B cell (primary cell): ENCODE results near the gene PARD3. TPM values are rescaled to one million over a fixed set of nuclear protein-coding genes. Genes with fewer than 3 reads are reported as not detected.

ENCODE experiments used
- ATAC-seq: fragments of 200-7000 bp; cut with Tn5 transposase; one replicate; pipeline ENCODE4 v1.10.0; 2021; ENCODE audit warnings: low read depth, mild to moderate bottlenecking, moderate number of reproducible peaks, moderate library complexity
- CTCF ChIA-PET: fragments of 350-600 bp; sonication (Branson Sonifier 250); formaldehyde crosslinking; loops from one replicate; lab custom pipeline; 2021; ENCODE audit warnings: antibody characterized with exemption, inconsistent platforms; lab: Charles Lee
- POLR2A ChIA-PET: fragments of 350-600 bp; sonication (Branson Sonifier 250); formaldehyde crosslinking; loops from one replicate; lab custom pipeline; 2021; ENCODE audit warnings: antibody characterized with exemption; lab: Charles Lee
- DNase-seq: peaks from one replicate; pipeline ENCODE4 v3.0.0; 2013
- H2AFZ ChIP-seq: 2 replicates; pipeline ENCODE4 v1.6.1; 2012; ENCODE audit warnings: mild to moderate bottlenecking, low read depth, low read length; ENCODE audit not compliant: insufficient read depth, poor library complexity, severe bottlenecking
- H3K27ac ChIP-seq, 2 donors: 1 replicate in 1 of 2; 2 replicates in 1 of 2; pipeline ENCODE4 v1.5.1; 2012 to 2013; ENCODE audit warnings: low read length in 2 of 2, mild to moderate bottlenecking in 2 of 2, moderate library complexity in 1 of 2
- H3K27me3 ChIP-seq, 4 experiments: fragments of 200-600 bp in 1 of 4; sonication (generic) in 1 of 4; replicated peaks in 1 of 4; 1 replicate in 2 of 4; 2 replicates in 2 of 4; pipeline versions ENCODE4 v1.6.1 to v1.7.0; 2013 to 2016; ENCODE audit warnings: low read length in 3 of 4, mild to moderate bottlenecking in 2 of 4, mixed read lengths in 1 of 4, moderate library complexity in 1 of 4; ENCODE audit not compliant: insufficient read depth in 4 of 4, control insufficient read depth in 3 of 4; ENCODE audit errors: control extremely low read depth in 1 of 4
- H3K36me3 ChIP-seq, 2 experiments: replicated peaks in 1 of 2; 1 replicate in 1 of 2; 2 replicates in 1 of 2; pipeline versions ENCODE4 v1.6.1 to v1.7.1; 2013; ENCODE audit warnings: low read length in 1 of 2; ENCODE audit not compliant: insufficient read depth in 2 of 2, control insufficient read depth in 1 of 2; ENCODE audit errors: control extremely low read depth in 1 of 2, extremely low read depth in 1 of 2
- H3K4me1 ChIP-seq, 2 donors: fragments of 200-600 bp in 1 of 2; sonication (generic) in 1 of 2; 1 replicate in 1 of 2; 2 replicates in 1 of 2; pipeline versions ENCODE4 v1.5.1 to v1.6.1; 2013 to 2017; ENCODE audit warnings: low read length in 2 of 2; ENCODE audit not compliant: control insufficient read depth in 2 of 2, insufficient read depth in 2 of 2
- H3K4me2 ChIP-seq: replicated peaks from 2 replicates; pipeline ENCODE3; 2012; ENCODE audit warnings: mild to moderate bottlenecking, low read depth, low read length; ENCODE audit not compliant: poor library complexity, severe bottlenecking
- H3K4me3 ChIP-seq, 5 experiments: fragments of 200-600 bp in 1 of 5; sonication (generic) in 1 of 5; 1 replicate in 3 of 5; 2 replicates in 2 of 5; pipeline versions ENCODE4 v1.5.1 to v1.7.0; 2011 to 2016; ENCODE audit warnings: low read length in 4 of 5, mild to moderate bottlenecking in 4 of 5, low read depth in 2 of 5, control low read depth in 1 of 5, moderate library complexity in 1 of 5; ENCODE audit not compliant: insufficient read depth in 1 of 5; ENCODE audit errors: control extremely low read depth in 1 of 5, extremely low read depth in 1 of 5
- H3K79me2 ChIP-seq: fragments of 200-600 bp; sonication (generic); one replicate; pipeline ENCODE4 v1.6.0; 2016; ENCODE audit warnings: low read length; ENCODE audit not compliant: control insufficient read depth, insufficient read depth
- H3K9ac ChIP-seq: fragments of 200-600 bp; sonication (generic); 2 replicates; pipeline ENCODE4 v1.6.1; 2017; ENCODE audit warnings: mild to moderate bottlenecking, low read length, moderate library complexity
- H3K9me3 ChIP-seq, 3 donors: one replicate each; pipeline versions ENCODE4 v1.6.1 to v1.7.1; 2013; ENCODE audit warnings: low read length in 2 of 3; ENCODE audit not compliant: control insufficient read depth in 2 of 3, insufficient read depth in 1 of 3; ENCODE audit errors: control extremely low read depth in 1 of 3
- H4K20me1 ChIP-seq: 2 replicates; pipeline ENCODE4 v1.6.0; 2012; ENCODE audit warnings: mild to moderate bottlenecking, low read length; ENCODE audit not compliant: insufficient read depth, control insufficient read depth, poor library complexity, severe bottlenecking
- H3K27ac Mint-ChIP-seq: one replicate; pipeline ENCODE4 v1.8.0; 2021; ENCODE audit warnings: mixed read lengths
- H3K27me3 Mint-ChIP-seq: one replicate; pipeline ENCODE4 v1.8.0; 2021; ENCODE audit warnings: mixed read lengths
- H3K4me1 Mint-ChIP-seq: one replicate; pipeline ENCODE4 v1.8.0; 2021; ENCODE audit warnings: mixed read lengths
- H3K4me3 Mint-ChIP-seq: one replicate; pipeline ENCODE4 v1.8.0; 2021; ENCODE audit warnings: mixed read lengths
- H3K9me3 Mint-ChIP-seq: one replicate; pipeline ENCODE4 v1.8.0; 2022; ENCODE audit warnings: mixed read lengths; ENCODE audit not compliant: insufficient read depth
- CTCF ChIP-seq: fragments of 200-600 bp; IDR thresholded peaks from one replicate; pipeline ENCODE4 v1.8.0; 2022; ENCODE audit warnings: antibody characterized with exemption, mild to moderate bottlenecking
- EZH2 ChIP-seq: IDR thresholded peaks from 2 replicates; pipeline ENCODE4 v1.6.1; 2012; ENCODE audit warnings: borderline replicate concordance, low read depth, mild to moderate bottlenecking, moderate library complexity, low read length; ENCODE audit not compliant: insufficient read depth, poor library complexity, severe bottlenecking
- WGBS: methylation state at CpG from one replicate; pipeline ENCODE4 v1.1.5; 2013; ENCODE audit warnings: missing lambda C conversion rate; ENCODE audit not compliant: insufficient coverage; 5-methylcytosine and 5-hydroxymethylcytosine counted together
- intact Hi-C: fragments of 100-400 bp; cut with micrococcal nuclease; formaldehyde crosslinking; loops from one replicate; pipeline ENCODE4 v1.10.0; 2022
- polyA plus RNA-seq: library from polyadenylated mRNA; depleted of rRNA; stranded (reverse); fragments of >200 nt; gene quantifications from 2 replicates; pipeline ENCODE4 v1.2.3, GENCODE V29; 2012
- total RNA-seq, 2 donors: library from RNA; stranded (reverse); fragments of 120-200 nt in 1 of 2; gene quantifications; 1 replicate in 1 of 2; 2 replicates in 1 of 2; pipeline versions ENCODE4 v1.2.3 to v1.2.4, GENCODE V29; 2013 to 2022

The PARD3 gene
- total and polyA plus RNA-seq, 2 donors (not counting 1 experiment from before 2014, with no cell fraction given), result not detected

DNA sequence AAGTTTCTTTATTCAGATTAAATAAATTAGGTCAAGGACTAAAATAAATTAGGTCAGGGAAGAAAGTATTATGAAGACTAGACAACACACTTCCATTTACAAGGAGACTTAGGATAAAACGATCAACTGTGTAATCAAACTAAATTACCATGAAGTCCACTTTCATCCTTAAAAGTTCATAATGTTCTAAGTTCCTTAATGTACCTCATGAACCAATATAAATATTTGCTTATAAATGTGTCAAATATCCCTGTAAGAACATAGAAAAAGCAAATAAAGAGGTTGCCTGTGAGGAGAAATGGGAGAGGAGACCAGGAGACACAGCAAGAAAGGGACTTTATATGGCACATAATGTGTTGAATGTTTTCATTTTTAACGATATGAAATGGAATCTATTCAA, 345.6 kb downstream of the PARD3 start:
- no peak overlapping the region for H2AFZ ChIP-seq
- H3K9me3 ChIP-seq, result no peaks in the 10 kb centered on the region
- H3K9ac ChIP-seq, result no peak overlapping the region
- POLR2A ChIA-PET, result no interaction called here
- CTCF ChIA-PET, result no interaction called here
- H3K4me2 ChIP-seq, result no peak overlapping the region
- no peak for DNase-seq
- no peaks in the 10 kb centered on the region for H3K4me1 ChIP-seq
- Mint-ChIP-seq H3K9me3 (no peaks in the 10 kb centered on the region), H3K27ac (no peak overlapping the region), H3K4me3 (no peak overlapping the region), H3K27me3 (no peaks in the 10 kb centered on the region), H3K4me1 (no peaks in the 10 kb centered on the region)
- no peaks in the 10 kb centered on the region for H3K36me3 ChIP-seq
- no peaks in the 10 kb centered on the region for H4K20me1 ChIP-seq
- intact Hi-C loops, result no loop called here
- WGBS, result no CpG with 5 or more reads among the region's 2 CpGs
- no peak for ATAC-seq
- H3K27ac ChIP-seq, result no peak overlapping the region
- TF ChIP-seq CTCF (no peak), EZH2 (no peak)
- no peaks in the 10 kb centered on the region for H3K79me2 ChIP-seq
- H3K27me3 ChIP-seq, result no peaks in the 10 kb centered on the region
- no peak overlapping the region for H3K4me3 ChIP-seq

DNA sequence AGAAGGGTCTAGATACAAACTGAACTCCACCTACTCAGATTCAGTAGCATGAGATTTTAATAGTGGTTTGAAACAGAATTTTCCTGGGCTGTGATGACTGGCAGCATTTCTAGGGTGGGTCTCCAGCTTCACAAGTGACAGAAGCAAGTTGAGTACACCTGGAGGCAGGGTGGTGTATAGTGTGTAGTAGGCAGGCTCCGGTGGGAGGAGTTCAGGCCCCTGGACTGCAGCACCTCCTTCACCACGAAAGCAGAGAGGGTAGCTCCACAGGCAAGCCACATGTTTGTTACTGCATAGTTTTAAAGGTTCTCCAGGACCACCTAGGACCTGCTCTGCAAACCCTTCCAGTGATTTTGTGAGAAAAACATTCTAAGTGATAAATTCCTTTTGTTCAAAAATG, 347.2 kb downstream of the PARD3 start:
- POLR2A ChIA-PET, result no interaction called here
- WGBS, result no CpG with 5 or more reads among the region's 2 CpGs

More for the DNA sequence above, 347.2 kb downstream of the PARD3 start:
- no peak overlapping the region for H3K27ac Mint-ChIP-seq
- H3K27me3 ChIP-seq, result no peaks in the 10 kb centered on the region
- H3K36me3 ChIP-seq, result no peaks in the 10 kb centered on the region
- no peaks in the 10 kb centered on the region for H3K4me1 Mint-ChIP-seq
- no peak for TF ChIP-seq CTCF
- TF ChIP-seq EZH2, result no peak
- no peak overlapping the region for H2AFZ ChIP-seq
- ATAC-seq (no peak), DNase-seq (no peak)
- H3K27ac ChIP-seq, result no peak overlapping the region
- CTCF ChIA-PET, result no interaction called here
- H3K27me3 Mint-ChIP-seq, result no peaks in the 10 kb centered on the region
- intact Hi-C loops, result no loop called here
- no peaks in the 10 kb centered on the region for H3K79me2 ChIP-seq
- H4K20me1 ChIP-seq, result no peaks in the 10 kb centered on the region
- H3K9me3 Mint-ChIP-seq, result no peaks in the 10 kb centered on the region
- H3K4me3 Mint-ChIP-seq, result no peak overlapping the region
- no peaks in the 10 kb centered on the region for H3K4me1 ChIP-seq
- no peak overlapping the region for H3K4me2 ChIP-seq
- no peak overlapping the region for H3K4me3 ChIP-seq
- H3K9ac ChIP-seq, result no peak overlapping the region
- H3K9me3 ChIP-seq, result no peaks in the 10 kb centered on the region
